Activated naive CD8-positive, alpha-beta T cell treated with anti-CD3 and anti-CD28 coated beads for 36 hours (primary cell): Measurements from ENCODE around the gene FARP2. TPM values are rescaled to one million over a fixed set of nuclear protein-coding genes. Genes with fewer than 3 reads are reported as not detected.
"Not testable (repeated sequence)": the region's sequence is repeated elsewhere in the genome, so short reads cannot be mapped to it uniquely, and the experiment has no call there.

ENCODE experiments used
- DNase-seq: peaks from one replicate; pipeline ENCODE4 v3.0.0; 2021
- H3K27ac Mint-ChIP-seq: one replicate; pipeline ENCODE4 v1.8.0; 2022; ENCODE audit warnings: mild to moderate bottlenecking, moderate library complexity, mixed read lengths
- H3K27me3 Mint-ChIP-seq: one replicate; pipeline ENCODE4 v1.8.0; 2022; ENCODE audit warnings: mild to moderate bottlenecking, mixed read lengths
- H3K36me3 Mint-ChIP-seq: one replicate; pipeline ENCODE4 v1.8.0; 2021; ENCODE audit warnings: mild to moderate bottlenecking, mixed read lengths
- H3K4me1 Mint-ChIP-seq: one replicate; pipeline ENCODE4 v1.8.0; 2021; ENCODE audit warnings: mixed read lengths
- H3K4me3 Mint-ChIP-seq: one replicate; pipeline ENCODE4 v1.8.0; 2022; ENCODE audit warnings: mild to moderate bottlenecking, moderate library complexity, mixed read lengths
- H3K9me3 Mint-ChIP-seq: one replicate; pipeline ENCODE4 v1.8.0; 2022; ENCODE audit warnings: mixed read lengths
- total RNA-seq, 2 experiments: library from RNA; stranded (reverse); gene quantifications; one replicate each; pipeline ENCODE4 v1.2.3, GENCODE V29; 2021

Gene FARP2
- total RNA-seq, 2 experiments from 2014 or later: 32.7 to 36.8 TPM

DNA sequence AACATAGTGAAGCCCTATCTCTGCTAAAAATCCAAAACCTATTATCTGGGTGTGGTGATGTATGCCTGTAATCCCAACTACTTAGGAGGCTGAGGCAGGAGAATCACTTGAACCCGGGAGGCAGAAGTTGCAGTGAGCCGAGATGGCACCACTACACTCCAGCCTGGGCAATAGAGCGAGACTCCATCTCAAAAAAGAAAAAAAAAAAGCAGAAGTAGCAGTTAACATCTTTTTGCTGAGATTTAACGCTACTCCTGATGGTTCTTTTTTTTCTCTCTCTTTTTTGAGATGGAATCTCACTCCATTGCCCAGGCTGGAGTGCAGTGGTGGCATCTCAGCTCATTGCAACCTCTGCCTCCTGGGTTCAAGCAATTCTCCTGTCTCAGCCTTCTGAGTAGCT, 36.7 kb downstream of the FARP2 start:
- Mint-ChIP-seq H3K4me1 (peaks cover 13% of the 10 kb centered on the region), H3K36me3 (peaks cover 17% of the 10 kb centered on the region)
- not testable (repeated sequence) for H3K4me3 Mint-ChIP-seq, H3K9me3 Mint-ChIP-seq, DNase-seq, H3K27me3 Mint-ChIP-seq, H3K27ac Mint-ChIP-seq

- Mint-ChIP-seq H3K4me1 (peaks cover 13% of the 10 kb centered on the region), H3K27me3 (no peaks in the 10 kb centered on the region), H3K9me3 (no peaks in the 10 kb centered on the region), H3K4me3 (no peak overlapping the region), H3K36me3 (peaks cover 11% of the 10 kb centered on the region), H3K27ac (no peak overlapping the region)
- DNase-seq: no peak
These were observed 37.6 kb downstream of the FARP2 start for GRCh38 chr2:241393524-241394196.

GRCh38 chr2:241396809-241397208, 40.7 kb downstream of the FARP2 start:
- H3K27ac Mint-ChIP-seq, H3K9me3 Mint-ChIP-seq, H3K4me1 Mint-ChIP-seq, H3K4me3 Mint-ChIP-seq, DNase-seq, H3K27me3 Mint-ChIP-seq, H3K36me3 Mint-ChIP-seq: not testable (repeated sequence)

GRCh38 chr2:241399941-241400922, 44.1 kb downstream of the FARP2 start:
- no peaks in the 10 kb centered on the region for H3K4me1 Mint-ChIP-seq
- peaks cover 10% of the 10 kb centered on the region for H3K36me3 Mint-ChIP-seq
- DNase-seq: no peak
- no peaks in the 10 kb centered on the region for H3K27me3 Mint-ChIP-seq
- no peak overlapping the region for H3K4me3 Mint-ChIP-seq
- H3K27ac Mint-ChIP-seq: no peak overlapping the region
- H3K9me3 Mint-ChIP-seq: no peaks in the 10 kb centered on the region

GRCh38 chr2:241408849-241409248, 52.8 kb downstream of the FARP2 start:
- no peaks in the 10 kb centered on the region for H3K27me3 Mint-ChIP-seq
- H3K4me3 Mint-ChIP-seq: no peak overlapping the region
- H3K4me1 Mint-ChIP-seq: peaks cover 5% of the 10 kb centered on the region
- no peaks in the 10 kb centered on the region for H3K9me3 Mint-ChIP-seq
- H3K36me3 Mint-ChIP-seq: peaks cover 9% of the 10 kb centered on the region
- no peak overlapping the region for H3K27ac Mint-ChIP-seq
- no peak for DNase-seq

GRCh38 chr2:241410739-241411176, 54.7 kb downstream of the FARP2 start:
- Mint-ChIP-seq H3K36me3 (peaks cover 11% of the 10 kb centered on the region), H3K4me3 (no peak overlapping the region), H3K9me3 (no peaks in the 10 kb centered on the region), H3K27me3 (no peaks in the 10 kb centered on the region), H3K4me1 (peaks cover 5% of the 10 kb centered on the region), H3K27ac (no peak overlapping the region)
- no peak for DNase-seq

- Mint-ChIP-seq H3K4me1 (peaks cover 5% of the 10 kb centered on the region), H3K4me3 (no peak overlapping the region), H3K27me3 (no peaks in the 10 kb centered on the region), H3K27ac (no peak overlapping the region), H3K36me3 (peaks cover 14% of the 10 kb centered on the region), H3K9me3 (no peaks in the 10 kb centered on the region)
- DNase-seq: no peak
These were observed 56.1 kb downstream of the FARP2 start for GRCh38 chr2:241412144-241412543.

DNA sequence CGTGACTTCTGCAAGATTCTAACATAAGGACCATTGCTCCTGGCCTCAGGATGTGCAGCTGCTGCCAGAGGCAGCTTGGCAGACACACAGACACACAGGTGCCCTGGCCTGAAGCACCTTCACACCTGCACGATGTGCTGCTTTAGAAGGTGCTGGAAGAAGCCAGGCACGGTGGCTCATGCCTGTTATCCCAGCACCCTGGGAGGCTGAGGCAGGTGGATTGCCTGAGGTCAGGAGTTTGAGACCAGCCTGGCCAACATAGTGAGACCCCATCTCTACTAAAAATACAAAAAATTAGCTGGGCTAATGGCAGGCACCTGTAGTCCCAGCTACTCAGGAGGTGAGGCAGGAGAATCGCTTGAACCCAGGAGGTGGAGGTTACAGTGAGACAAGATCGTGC, 57.4 kb downstream of the FARP2 start:
- DNase-seq, H3K27me3 Mint-ChIP-seq: not testable (repeated sequence)

GRCh38 chr2:241413929-241414580, 58.0 kb downstream of the FARP2 start:
- Mint-ChIP-seq H3K4me3 (no peak overlapping the region), H3K27me3 (no peaks in the 10 kb centered on the region), H3K4me1 (peaks cover 5% of the 10 kb centered on the region), H3K9me3 (no peaks in the 10 kb centered on the region), H3K27ac (no peak overlapping the region), H3K36me3 (peaks cover 23% of the 10 kb centered on the region)
- no peak for DNase-seq

More for the DNA sequence above, 57.4 kb downstream of the FARP2 start:
- not testable (repeated sequence) for H3K4me3 Mint-ChIP-seq, H3K9me3 Mint-ChIP-seq, H3K27ac Mint-ChIP-seq, H3K4me1 Mint-ChIP-seq
- peaks cover 23% of the 10 kb centered on the region for H3K36me3 Mint-ChIP-seq

DNA sequence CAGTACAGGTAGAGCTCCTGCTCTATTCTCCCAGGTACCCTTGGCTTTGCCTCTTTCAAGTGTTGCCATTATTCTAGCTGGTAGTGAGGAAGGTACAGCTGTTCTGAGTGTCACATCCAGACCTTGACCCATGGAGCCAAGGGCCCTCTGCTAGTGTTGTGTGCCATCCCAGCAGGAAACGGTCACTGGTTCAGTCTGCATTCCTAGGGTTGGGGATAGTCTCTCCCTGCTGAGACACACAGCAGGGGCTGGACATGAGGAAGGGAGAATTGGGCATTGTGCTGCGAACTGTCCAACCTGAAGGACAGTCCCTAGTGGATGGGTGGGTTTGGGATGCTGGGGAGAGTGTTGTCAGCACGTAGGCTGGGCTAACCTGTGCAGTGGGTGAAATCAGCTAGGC, 59.1 kb downstream of the FARP2 start:
- H3K27ac Mint-ChIP-seq: no peak overlapping the region
- H3K27me3 Mint-ChIP-seq: no peaks in the 10 kb centered on the region
- H3K36me3 Mint-ChIP-seq: peaks cover 31% of the 10 kb centered on the region
- DNase-seq: no peak
- no peak overlapping the region for H3K4me3 Mint-ChIP-seq
- H3K4me1 Mint-ChIP-seq: peaks cover 5% of the 10 kb centered on the region
- no peaks in the 10 kb centered on the region for H3K9me3 Mint-ChIP-seq

DNA sequence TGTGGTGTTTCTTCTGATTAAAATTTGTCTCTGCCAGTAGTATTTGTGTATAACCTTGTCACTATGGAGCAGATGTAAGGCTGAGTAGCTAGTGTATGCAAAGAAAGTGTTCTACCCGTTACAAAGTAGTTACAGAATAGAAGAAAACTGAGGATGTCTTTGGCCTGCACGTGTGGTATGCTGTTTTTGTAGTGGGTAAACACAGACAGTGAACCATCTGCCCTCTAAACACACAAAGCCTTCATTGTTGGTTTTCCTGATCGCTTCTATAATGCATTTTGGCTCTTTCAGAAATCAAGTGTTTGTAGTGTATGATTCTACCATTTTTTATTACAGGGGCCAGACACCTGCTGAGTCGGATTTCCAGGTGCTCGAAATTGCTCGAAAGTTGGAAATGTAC, 61.5 kb downstream of the FARP2 start:
- Mint-ChIP-seq H3K4me3 (no peak overlapping the region), H3K27me3 (no peaks in the 10 kb centered on the region), H3K9me3 (peaks cover 4% of the 10 kb centered on the region), H3K36me3 (peaks cover 46% of the 10 kb centered on the region), H3K27ac (no peak overlapping the region), H3K4me1 (no peaks in the 10 kb centered on the region)
- DNase-seq: no peak

GRCh38 chr2:241421330-241421729, 65.2 kb downstream of the FARP2 start:
- Mint-ChIP-seq H3K9me3 (peaks cover 21% of the 10 kb centered on the region), H3K36me3 (peaks cover 56% of the 10 kb centered on the region), H3K27me3 (no peaks in the 10 kb centered on the region), H3K27ac (no peak overlapping the region), H3K4me3 (no peak overlapping the region), H3K4me1 (no peaks in the 10 kb centered on the region)
- no peak for DNase-seq

GRCh38 chr2:241421942-241422341, 65.9 kb downstream of the FARP2 start:
- not testable (repeated sequence) for H3K27ac Mint-ChIP-seq, H3K27me3 Mint-ChIP-seq, DNase-seq, H3K4me3 Mint-ChIP-seq, H3K4me1 Mint-ChIP-seq
- peaks cover 53% of the 10 kb centered on the region for H3K36me3 Mint-ChIP-seq
- H3K9me3 Mint-ChIP-seq: peaks cover 21% of the 10 kb centered on the region

GRCh38 chr2:241422350-241422749, 66.3 kb downstream of the FARP2 start:
- DNase-seq: no peak
- no peaks in the 10 kb centered on the region for H3K27me3 Mint-ChIP-seq
- no peaks in the 10 kb centered on the region for H3K4me1 Mint-ChIP-seq
- no peak overlapping the region for H3K4me3 Mint-ChIP-seq
- H3K9me3 Mint-ChIP-seq: peaks cover 21% of the 10 kb centered on the region
- H3K27ac Mint-ChIP-seq: no peak overlapping the region
- H3K36me3 Mint-ChIP-seq: peaks cover 53% of the 10 kb centered on the region

DNA sequence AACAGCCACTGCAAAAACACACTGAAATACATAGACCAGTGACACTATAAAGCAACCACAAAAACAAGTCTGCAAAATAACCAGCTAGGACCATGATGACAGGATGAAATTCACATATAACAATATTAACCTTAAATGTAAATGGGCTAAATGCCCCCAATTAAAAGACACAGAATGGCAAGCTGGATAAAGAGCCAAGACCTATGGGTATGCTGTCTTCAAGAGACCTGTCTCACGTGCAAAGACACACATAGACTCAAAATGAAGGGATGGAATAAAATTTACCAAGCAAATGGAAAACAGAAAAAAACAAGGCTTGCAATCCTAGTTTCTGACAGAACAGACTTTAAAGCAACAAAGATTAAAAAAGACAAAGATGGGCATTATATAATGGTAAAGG, 67.4 kb downstream of the FARP2 start:
- H3K9me3 Mint-ChIP-seq: peaks cover 21% of the 10 kb centered on the region
- H3K27ac Mint-ChIP-seq, DNase-seq, H3K27me3 Mint-ChIP-seq, H3K4me1 Mint-ChIP-seq, H3K4me3 Mint-ChIP-seq: not testable (repeated sequence)
- peaks cover 45% of the 10 kb centered on the region for H3K36me3 Mint-ChIP-seq
